Measurements from ENCODE around the gene MKS1.

Gene MKS1

DNA sequence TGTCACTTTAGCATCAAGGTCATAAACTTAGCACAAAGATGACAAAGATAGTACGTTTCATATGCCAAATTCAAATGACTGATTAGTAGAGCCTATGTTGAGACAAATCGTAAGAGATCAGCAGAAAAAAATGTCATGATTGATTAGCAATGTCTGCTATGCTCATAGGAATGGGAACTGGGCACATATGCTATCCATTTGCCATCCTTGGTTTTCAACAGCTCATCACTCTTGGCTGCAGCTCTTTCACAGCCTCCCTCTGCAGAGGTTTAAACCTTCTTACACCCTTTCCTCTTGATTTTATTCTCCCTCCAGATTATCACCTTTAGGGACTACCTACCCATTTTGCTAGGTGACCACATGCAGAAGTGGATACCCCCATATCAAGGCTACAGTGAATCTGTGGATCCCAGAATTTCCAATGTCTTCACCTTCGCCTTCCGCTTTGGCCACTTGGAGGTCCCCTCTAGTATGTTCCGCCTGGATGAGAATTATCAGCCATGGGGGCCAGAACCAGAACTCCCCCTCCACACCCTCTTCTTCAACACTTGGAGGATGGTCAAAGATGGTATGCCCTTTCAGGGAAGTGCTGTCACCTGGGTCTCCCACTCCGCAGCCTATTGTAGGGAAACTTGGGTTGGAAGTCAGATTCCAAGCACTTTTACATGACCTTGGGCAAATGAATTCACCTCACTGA is 45.5 kb upstream of the MKS1 start:
- no peak overlapping the region for H3K4me3 ChIP-seq (ENCODE audit: control insufficient read depth, low read depth, low read length)
- no peak for DNase-seq (ENCODE audit: low read depth)
- TF ChIP-seq, protein P1, sequence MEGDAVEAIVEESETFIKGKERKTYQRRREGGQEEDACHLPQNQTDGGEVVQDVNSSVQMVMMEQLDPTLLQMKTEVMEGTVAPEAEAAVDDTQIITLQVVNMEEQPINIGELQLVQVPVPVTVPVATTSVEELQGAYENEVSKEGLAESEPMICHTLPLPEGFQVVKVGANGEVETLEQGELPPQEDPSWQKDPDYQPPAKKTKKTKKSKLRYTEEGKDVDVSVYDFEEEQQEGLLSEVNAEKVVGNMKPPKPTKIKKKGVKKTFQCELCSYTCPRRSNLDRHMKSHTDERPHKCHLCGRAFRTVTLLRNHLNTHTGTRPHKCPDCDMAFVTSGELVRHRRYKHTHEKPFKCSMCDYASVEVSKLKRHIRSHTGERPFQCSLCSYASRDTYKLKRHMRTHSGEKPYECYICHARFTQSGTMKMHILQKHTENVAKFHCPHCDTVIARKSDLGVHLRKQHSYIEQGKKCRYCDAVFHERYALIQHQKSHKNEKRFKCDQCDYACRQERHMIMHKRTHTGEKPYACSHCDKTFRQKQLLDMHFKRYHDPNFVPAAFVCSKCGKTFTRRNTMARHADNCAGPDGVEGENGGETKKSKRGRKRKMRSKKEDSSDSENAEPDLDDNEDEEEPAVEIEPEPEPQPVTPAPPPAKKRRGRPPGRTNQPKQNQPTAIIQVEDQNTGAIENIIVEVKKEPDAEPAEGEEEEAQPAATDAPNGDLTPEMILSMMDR (conservative IDR thresholded peaks at IDR 0.05; ENCODE audit: control insufficient read depth, insufficient read depth, low read depth, low read length), result no peak

DNA sequence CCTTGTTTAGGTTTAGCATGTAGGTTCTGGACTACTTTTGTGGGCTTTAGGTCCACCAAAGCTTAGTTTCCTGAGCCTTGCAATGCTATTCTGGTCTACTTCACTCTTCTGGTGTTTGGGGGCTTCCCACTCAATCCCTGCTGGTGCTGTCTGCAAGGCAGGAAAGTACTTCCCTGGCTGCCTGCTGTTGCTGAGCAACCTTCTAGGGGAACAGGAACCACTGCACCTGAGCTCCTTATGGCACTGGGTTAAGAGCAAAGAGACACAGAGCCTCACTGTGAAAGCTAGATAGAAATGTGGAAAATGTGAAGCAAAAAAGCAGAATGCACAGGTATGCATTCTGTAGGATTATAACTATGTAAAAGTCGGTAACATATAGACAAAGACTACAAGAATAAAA is 44.7 kb upstream of the MKS1 start:
- TF ChIP-seq, protein P1 (conservative IDR thresholded peaks at IDR 0.05; ENCODE audit: control insufficient read depth, insufficient read depth, low read depth, low read length), result no peak
- H3K4me3 ChIP-seq (ENCODE audit: control insufficient read depth, low read depth, low read length), result no peak overlapping the region
- DNase-seq (ENCODE audit: low read depth), result no peak

DNA sequence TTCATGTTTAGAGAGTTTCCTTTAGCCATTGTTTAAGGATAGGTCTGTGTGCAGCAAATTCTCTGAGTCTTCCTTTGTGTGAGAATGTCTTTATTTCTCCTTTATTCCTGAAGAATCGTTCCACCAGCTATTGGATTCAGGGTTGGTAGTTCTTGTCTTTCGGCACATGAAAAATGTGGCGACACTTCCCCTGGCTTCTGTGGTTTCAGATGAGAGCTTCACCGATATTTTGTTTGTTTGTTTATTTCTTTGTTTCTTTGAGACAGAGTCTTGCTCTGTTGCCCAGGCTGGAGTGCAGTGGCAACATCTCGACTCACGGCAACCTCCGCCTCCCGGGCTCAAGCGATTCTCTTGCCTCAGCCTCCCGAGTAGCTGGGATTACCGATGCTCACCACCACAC is 43.1 kb upstream of the MKS1 start:
- DNase-seq (ENCODE audit: low read depth), result no peak
- H3K4me3 ChIP-seq (ENCODE audit: control insufficient read depth, low read depth, low read length), result no peak overlapping the region
- TF ChIP-seq, protein P1 (conservative IDR thresholded peaks at IDR 0.05; ENCODE audit: control insufficient read depth, insufficient read depth, low read depth, low read length), result no peak

DNA sequence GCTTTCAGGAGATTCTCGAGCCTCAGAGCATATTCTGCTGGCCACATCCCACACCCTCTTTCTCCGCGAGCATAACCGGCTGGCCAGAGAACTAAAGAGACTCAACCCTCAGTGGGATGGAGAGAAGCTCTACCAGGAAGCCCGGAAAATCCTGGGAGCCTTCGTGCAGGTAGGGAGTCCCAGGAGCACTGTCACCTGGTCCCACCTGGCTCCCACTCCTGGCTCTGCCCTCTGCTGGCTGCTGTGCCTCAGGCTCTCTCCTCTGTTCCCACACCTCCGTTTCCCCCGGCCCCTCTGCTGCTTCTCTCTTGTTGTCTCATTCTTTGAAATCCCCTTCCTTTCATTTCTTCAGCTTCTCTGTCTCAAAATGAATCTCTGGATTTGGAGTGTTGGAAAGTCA is 35.7 kb upstream of the MKS1 start:
- H3K4me3 ChIP-seq (ENCODE audit: control insufficient read depth, low read depth, low read length), result no peak overlapping the region
- TF ChIP-seq, protein P1 (conservative IDR thresholded peaks at IDR 0.05; ENCODE audit: control insufficient read depth, insufficient read depth, low read depth, low read length), result no peak
- no peak for DNase-seq (ENCODE audit: low read depth)

DNA sequence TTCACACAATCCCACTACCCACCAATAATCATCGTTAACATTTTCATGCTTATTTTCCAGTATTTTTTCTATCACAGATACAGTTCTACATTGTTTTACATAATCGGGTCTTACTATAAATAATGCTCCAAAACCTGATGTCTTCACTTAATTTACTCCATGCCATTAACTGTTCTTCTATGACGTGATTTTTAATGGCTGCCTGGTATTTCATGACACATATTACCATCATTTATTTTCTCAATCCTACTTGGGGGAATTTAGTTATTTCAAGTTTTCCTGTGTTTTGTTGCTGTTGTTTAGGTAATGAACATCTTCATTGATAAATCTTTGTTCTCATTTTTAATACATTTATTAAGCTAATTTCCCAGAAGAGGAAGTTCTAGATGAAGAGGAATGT is 34.0 kb upstream of the MKS1 start:
- no peak for DNase-seq (ENCODE audit: low read depth)
- H3K4me3 ChIP-seq (ENCODE audit: control insufficient read depth, low read depth, low read length), result no peak overlapping the region
- TF ChIP-seq, protein P1 (conservative IDR thresholded peaks at IDR 0.05; ENCODE audit: control insufficient read depth, insufficient read depth, low read depth, low read length), result no peak

DNA sequence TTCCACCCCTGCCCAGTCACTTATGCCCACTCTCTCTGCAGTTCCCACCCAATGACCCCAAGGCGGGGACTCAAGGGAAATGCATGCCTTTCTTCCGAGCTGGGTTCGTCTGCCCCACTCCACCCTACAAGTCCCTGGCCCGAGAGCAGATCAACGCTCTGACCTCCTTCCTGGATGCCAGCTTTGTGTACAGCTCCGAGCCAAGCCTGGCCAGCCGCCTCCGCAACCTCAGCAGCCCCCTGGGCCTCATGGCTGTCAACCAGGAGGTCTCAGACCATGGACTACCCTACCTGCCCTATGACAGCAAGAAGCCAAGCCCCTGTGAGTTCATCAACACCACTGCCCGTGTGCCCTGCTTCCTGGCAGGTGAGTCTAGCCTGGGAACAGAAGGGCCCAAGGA is 33.1 kb upstream of the MKS1 start:
- no peak overlapping the region for H3K4me3 ChIP-seq (ENCODE audit: control insufficient read depth, low read depth, low read length)
- no peak for DNase-seq (ENCODE audit: low read depth)
- TF ChIP-seq, protein P1 (conservative IDR thresholded peaks at IDR 0.05; ENCODE audit: control insufficient read depth, insufficient read depth, low read depth, low read length), result no peak

Measured in fibroblast of mammary gland (primary cell).